Smooth muscle cell (in vitro differentiated cells): ENCODE data around the gene MKLN1. TPM values are rescaled to one million over a fixed set of nuclear protein-coding genes. Genes with fewer than 3 reads are reported as not detected.

Experiments
- DNase-seq: peaks from one replicate; lab custom pipeline; 2025; ENCODE audit not compliant: unreplicated experiment; lab: John Stamatoyannopoulos, UW
- H2AFZ ChIP-seq: fragments of 200-600 bp; sonication (generic); 2 replicates; pipeline ENCODE4 v1.6.0; 2016; ENCODE audit warnings: antibody characterized with exemption, low read depth, mild to moderate bottlenecking
- H3F3A ChIP-seq: fragments of 200-600 bp; sonication (generic); 2 replicates; pipeline ENCODE4 v1.6.0; 2017; ENCODE audit warnings: antibody characterized with exemption, low read depth
- H3K27ac ChIP-seq: fragments of 200-600 bp; sonication (generic); 2 replicates; pipeline ENCODE4 v1.5.1; 2016; ENCODE audit warnings: low read depth, mild to moderate bottlenecking
- H3K27me3 ChIP-seq: fragments of 200-600 bp; sonication (generic); 2 replicates; pipeline ENCODE4 v1.6.1; 2016; ENCODE audit warnings: low read depth, mild to moderate bottlenecking
- H3K36me3 ChIP-seq: fragments of 200-600 bp; sonication (generic); 2 replicates; pipeline ENCODE4 v1.5.1; 2016; ENCODE audit warnings: low read depth
- H3K4me1 ChIP-seq: fragments of 200-600 bp; sonication (generic); 2 replicates; pipeline ENCODE4 v1.5.1; 2016; ENCODE audit warnings: low read depth
- H3K4me2 ChIP-seq: fragments of 200-600 bp; sonication (generic); 2 replicates; pipeline ENCODE4 v1.6.0; 2016; ENCODE audit warnings: mild to moderate bottlenecking
- H3K4me3 ChIP-seq: fragments of 200-600 bp; sonication (generic); 2 replicates; pipeline ENCODE4 v1.5.1; 2016; ENCODE audit warnings: mild to moderate bottlenecking
- H3K79me2 ChIP-seq: fragments of 200-600 bp; sonication (generic); 2 replicates; pipeline ENCODE4 v1.6.0; 2016; ENCODE audit warnings: low read depth, mild to moderate bottlenecking
- H3K9ac ChIP-seq: fragments of 200-600 bp; sonication (generic); 2 replicates; pipeline ENCODE4 v1.6.0; 2016; ENCODE audit warnings: low read depth
- H3K9me3 ChIP-seq: fragments of 200-600 bp; sonication (generic); replicated peaks from 2 replicates; pipeline ENCODE4 v1.5.1; 2016; ENCODE audit warnings: low read depth
- H4K20me1 ChIP-seq: fragments of 200-600 bp; sonication (generic); 2 replicates; pipeline ENCODE4 v1.6.0; 2016; ENCODE audit warnings: low read depth
- WGBS: methylation state at CpG from one replicate; pipeline ENCODE4 v1.1.7; 2016; ENCODE audit warnings: low lambda C conversion rate; 5-methylcytosine and 5-hydroxymethylcytosine counted together
- polyA plus RNA-seq: library from polyadenylated mRNA; unstranded; fragments of >200 nt; fragmentation: Nextera tagmentation; extraction: Ambion mirVana; gene quantifications from 2 replicates; pipeline ENCODE4 v1.2.1, GENCODE V29; 2016
- total RNA-seq: library from RNA; depleted of rRNA; stranded (reverse); fragments of >200 nt; gene quantifications from 2 replicates; pipeline ENCODE4 v1.2.3, GENCODE V29; 2014
- TF ChIP-seq, protein P1 (sequence below): fragments of 200-600 bp; sonication (generic); IDR thresholded peaks from 2 replicates; pipeline ENCODE4 v1.5.1; 2017; ENCODE audit warnings: borderline replicate concordance, mild to moderate bottlenecking, antibody characterized with exemption; ENCODE audit not compliant: insufficient read depth, poor library complexity, severe bottlenecking

MKLN1 gene
- total and polyA plus RNA-seq, 2 experiments from 2014 or later = 26.3 to 45.3 TPM

DNA sequence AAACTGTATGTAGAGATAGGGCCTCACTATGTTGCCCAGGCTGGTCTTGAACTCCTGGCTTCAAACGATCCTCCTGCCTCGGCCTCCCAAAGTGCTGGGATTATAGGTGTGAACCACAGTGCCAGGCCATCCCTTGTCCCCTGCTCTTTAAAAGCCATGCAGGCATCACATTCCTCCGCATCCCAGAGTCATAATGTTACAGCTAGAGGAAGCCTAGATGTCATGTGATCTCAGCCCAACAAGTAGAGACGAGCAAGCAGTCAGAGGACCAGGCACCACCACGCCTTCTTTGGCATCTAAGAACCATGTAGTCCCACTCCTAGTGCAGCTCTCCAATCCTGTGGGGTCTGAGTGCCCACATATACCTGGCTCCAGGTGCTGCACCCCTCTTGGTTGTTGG, 215.6 kb downstream of the MKLN1 start:
- TF ChIP-seq, protein P1, sequence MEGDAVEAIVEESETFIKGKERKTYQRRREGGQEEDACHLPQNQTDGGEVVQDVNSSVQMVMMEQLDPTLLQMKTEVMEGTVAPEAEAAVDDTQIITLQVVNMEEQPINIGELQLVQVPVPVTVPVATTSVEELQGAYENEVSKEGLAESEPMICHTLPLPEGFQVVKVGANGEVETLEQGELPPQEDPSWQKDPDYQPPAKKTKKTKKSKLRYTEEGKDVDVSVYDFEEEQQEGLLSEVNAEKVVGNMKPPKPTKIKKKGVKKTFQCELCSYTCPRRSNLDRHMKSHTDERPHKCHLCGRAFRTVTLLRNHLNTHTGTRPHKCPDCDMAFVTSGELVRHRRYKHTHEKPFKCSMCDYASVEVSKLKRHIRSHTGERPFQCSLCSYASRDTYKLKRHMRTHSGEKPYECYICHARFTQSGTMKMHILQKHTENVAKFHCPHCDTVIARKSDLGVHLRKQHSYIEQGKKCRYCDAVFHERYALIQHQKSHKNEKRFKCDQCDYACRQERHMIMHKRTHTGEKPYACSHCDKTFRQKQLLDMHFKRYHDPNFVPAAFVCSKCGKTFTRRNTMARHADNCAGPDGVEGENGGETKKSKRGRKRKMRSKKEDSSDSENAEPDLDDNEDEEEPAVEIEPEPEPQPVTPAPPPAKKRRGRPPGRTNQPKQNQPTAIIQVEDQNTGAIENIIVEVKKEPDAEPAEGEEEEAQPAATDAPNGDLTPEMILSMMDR = no peak
- Histone ChIP-seq H3K27ac (no peak overlapping the region), H3K27me3 (no peaks in the 10 kb centered on the region), H2AFZ (no peak overlapping the region), H4K20me1 (no peaks in the 10 kb centered on the region), H3K4me3 (no peak overlapping the region), H3K36me3 (no peaks in the 10 kb centered on the region), H3K79me2 (peaks cover 3% of the 10 kb centered on the region), H3F3A (no peaks in the 10 kb centered on the region), H3K9ac (no peak overlapping the region), H3K9me3 (no peaks in the 10 kb centered on the region), H3K4me1 (peaks cover 15% of the 10 kb centered on the region), H3K4me2 (no peak overlapping the region)
- 86% methylated on average over 5 of the region's 5 CpGs for WGBS
- DNase-seq = no peak

GRCh38 chr7:131544021-131544420, 216.3 kb downstream of the MKLN1 start:
- H3K27me3 ChIP-seq = no peaks in the 10 kb centered on the region
- peaks cover 7% of the 10 kb centered on the region for H3K4me1 ChIP-seq
- WGBS = 93% methylated on average over 3 of the region's 3 CpGs
- no peak overlapping the region for H3K4me2 ChIP-seq
- no peak overlapping the region for H3K27ac ChIP-seq
- H3F3A ChIP-seq = no peaks in the 10 kb centered on the region
- no peaks in the 10 kb centered on the region for H4K20me1 ChIP-seq
- TF ChIP-seq, protein P1 = no peak
- no peak overlapping the region for H3K9ac ChIP-seq
- peaks cover 3% of the 10 kb centered on the region for H3K79me2 ChIP-seq
- no peaks in the 10 kb centered on the region for H3K36me3 ChIP-seq
- H2AFZ ChIP-seq = no peak overlapping the region
- DNase-seq = no peak
- H3K9me3 ChIP-seq = no peaks in the 10 kb centered on the region
- no peak overlapping the region for H3K4me3 ChIP-seq

DNA sequence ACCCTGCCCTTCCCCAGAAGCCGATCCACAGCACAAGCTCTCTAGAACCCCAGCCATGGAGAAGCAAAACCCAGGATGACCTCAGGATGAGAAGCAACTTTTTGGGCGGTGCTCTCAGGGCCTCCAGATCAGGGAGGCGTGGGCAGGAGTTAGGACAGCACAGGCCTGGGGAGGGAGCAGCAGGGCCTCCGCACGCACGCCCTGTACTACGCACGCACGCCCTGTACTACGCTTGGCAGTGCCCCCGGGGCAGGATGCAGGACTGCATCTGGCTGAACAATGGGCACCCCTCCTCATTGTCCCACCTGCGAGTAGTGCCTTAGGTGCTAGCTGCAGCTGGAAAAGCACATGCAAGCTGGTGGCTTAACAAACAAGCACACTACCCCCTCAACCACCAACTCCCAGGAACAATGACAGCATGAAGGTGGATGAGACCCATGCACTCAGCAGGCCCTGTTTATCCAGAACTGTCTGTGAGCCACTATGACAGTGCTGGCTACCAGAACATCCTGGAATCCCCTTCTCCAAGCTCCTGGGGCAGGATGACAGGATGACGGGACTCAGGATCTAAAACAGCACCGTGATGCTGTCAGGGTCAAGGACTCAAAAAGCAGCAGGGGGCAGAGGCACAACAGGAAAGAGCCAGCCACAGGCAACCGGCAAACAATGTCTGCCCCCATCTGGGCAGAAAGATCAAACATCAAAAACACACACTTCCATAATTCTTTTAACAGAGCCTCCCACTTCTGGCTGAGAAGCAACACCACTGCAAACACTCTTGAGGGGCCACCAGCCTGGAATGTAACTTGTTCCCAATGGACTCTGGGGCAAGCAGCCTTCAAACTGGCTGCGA, 217.0 kb downstream of the MKLN1 start:
- peaks cover 3% of the 10 kb centered on the region for H3K79me2 ChIP-seq
- TF ChIP-seq, protein P1 = peak; percentile 18
- WGBS = 76% methylated on average over 13 of the region's 16 CpGs

GRCh38 chr7:131546126-131546525, 218.4 kb downstream of the MKLN1 start:
- peaks cover 3% of the 10 kb centered on the region for H3K79me2 ChIP-seq
- H3K27ac ChIP-seq = no peak overlapping the region
- no peak overlapping the region for H3K4me2 ChIP-seq
- TF ChIP-seq, protein P1 = no peak
- H2AFZ ChIP-seq = no peak overlapping the region
- WGBS = 90% methylated on average over 12 of the region's 12 CpGs
- no peaks in the 10 kb centered on the region for H3K4me1 ChIP-seq
- H3F3A ChIP-seq = no peaks in the 10 kb centered on the region
- H3K4me3 ChIP-seq = no peak overlapping the region
- no peak overlapping the region for H3K9ac ChIP-seq
- H3K9me3 ChIP-seq = no peaks in the 10 kb centered on the region
- no peaks in the 10 kb centered on the region for H4K20me1 ChIP-seq
- DNase-seq = no peak
- H3K36me3 ChIP-seq = no peaks in the 10 kb centered on the region
- no peaks in the 10 kb centered on the region for H3K27me3 ChIP-seq

More for the DNA sequence above, 217.0 kb downstream of the MKLN1 start:
- no peak overlapping the region for H3K9ac ChIP-seq
- no peak overlapping the region for H3K4me3 ChIP-seq
- H3K27me3 ChIP-seq = no peaks in the 10 kb centered on the region
- no peaks in the 10 kb centered on the region for H3K9me3 ChIP-seq
- H3K36me3 ChIP-seq = no peaks in the 10 kb centered on the region
- H3K4me2 ChIP-seq = no peak overlapping the region
- H4K20me1 ChIP-seq = no peaks in the 10 kb centered on the region
- H3K4me1 ChIP-seq = peaks cover 5% of the 10 kb centered on the region
- H3F3A ChIP-seq = no peaks in the 10 kb centered on the region
- no peak for DNase-seq
- H3K27ac ChIP-seq = no peak overlapping the region
- no peak overlapping the region for H2AFZ ChIP-seq
